ENCODE results near the gene ADGB.

ADGB gene

GRCh38 chr6:146628350-146628749, 29.6 kb downstream of the ADGB start:
- H3K4me3 ChIP-seq (ENCODE audit: low read depth, low read length) = no peak overlapping the region
- H3K9me3 ChIP-seq (ENCODE audit: control insufficient read depth, insufficient read depth, low read depth, low read length) = no peaks in the 10 kb centered on the region
- H3K27ac ChIP-seq (ENCODE audit: low read depth, low read length) = no peak overlapping the region
- H3K36me3 ChIP-seq (ENCODE audit: control insufficient read depth, insufficient read depth, low read length) = no peaks in the 10 kb centered on the region
- no peak overlapping the region for H3K9ac ChIP-seq (ENCODE audit: low read length)
- no peaks in the 10 kb centered on the region for H3K27me3 ChIP-seq (ENCODE audit: control insufficient read depth, insufficient read depth, low read length)
- no peaks in the 10 kb centered on the region for H3K4me1 ChIP-seq (ENCODE audit: control insufficient read depth, insufficient read depth, low read length)

GRCh38 chr6:146634022-146634421, 35.2 kb downstream of the ADGB start:
- Histone ChIP-seq H3K4me3 (ENCODE audit: low read depth, low read length) (no peak overlapping the region), H3K27me3 (ENCODE audit: control insufficient read depth, insufficient read depth, low read length) (no peaks in the 10 kb centered on the region), H3K36me3 (ENCODE audit: control insufficient read depth, insufficient read depth, low read length) (no peaks in the 10 kb centered on the region), H3K9me3 (ENCODE audit: control insufficient read depth, insufficient read depth, low read depth, low read length) (no peaks in the 10 kb centered on the region), H3K27ac (ENCODE audit: low read depth, low read length) (no peak overlapping the region), H3K4me1 (ENCODE audit: control insufficient read depth, insufficient read depth, low read length) (no peaks in the 10 kb centered on the region), H3K9ac (ENCODE audit: low read length) (no peak overlapping the region)

- Histone ChIP-seq H3K4me1 (ENCODE audit: control insufficient read depth, insufficient read depth, low read length) (no peaks in the 10 kb centered on the region), H3K4me3 (ENCODE audit: low read depth, low read length) (no peak overlapping the region), H3K36me3 (ENCODE audit: control insufficient read depth, insufficient read depth, low read length) (no peaks in the 10 kb centered on the region), H3K27me3 (ENCODE audit: control insufficient read depth, insufficient read depth, low read length) (no peaks in the 10 kb centered on the region), H3K9me3 (ENCODE audit: control insufficient read depth, insufficient read depth, low read depth, low read length) (no peaks in the 10 kb centered on the region), H3K27ac (ENCODE audit: low read depth, low read length) (no peak overlapping the region), H3K9ac (ENCODE audit: low read length) (no peak overlapping the region)
Observed at GRCh38 chr6:146635165-146635564, 36.4 kb downstream of the ADGB start.

GRCh38 chr6:146636481-146636880, 37.7 kb downstream of the ADGB start:
- Histone ChIP-seq H3K9ac (ENCODE audit: low read length) (no peak overlapping the region), H3K27me3 (ENCODE audit: control insufficient read depth, insufficient read depth, low read length) (no peaks in the 10 kb centered on the region), H3K36me3 (ENCODE audit: control insufficient read depth, insufficient read depth, low read length) (no peaks in the 10 kb centered on the region), H3K27ac (ENCODE audit: low read depth, low read length) (no peak overlapping the region), H3K4me3 (ENCODE audit: low read depth, low read length) (no peak overlapping the region), H3K4me1 (ENCODE audit: control insufficient read depth, insufficient read depth, low read length) (no peaks in the 10 kb centered on the region), H3K9me3 (ENCODE audit: control insufficient read depth, insufficient read depth, low read depth, low read length) (no peaks in the 10 kb centered on the region)

GRCh38 chr6:146642921-146643320, 44.1 kb downstream of the ADGB start:
- no peak overlapping the region for H3K4me3 ChIP-seq (ENCODE audit: low read depth, low read length)
- no peaks in the 10 kb centered on the region for H3K27me3 ChIP-seq (ENCODE audit: control insufficient read depth, insufficient read depth, low read length)
- no peak overlapping the region for H3K9ac ChIP-seq (ENCODE audit: low read length)

GRCh38 chr6:146650799-146651481, 52.2 kb downstream of the ADGB start:
- Histone ChIP-seq H3K4me1 (ENCODE audit: control insufficient read depth, insufficient read depth, low read length) (no peaks in the 10 kb centered on the region), H3K4me3 (ENCODE audit: low read depth, low read length) (no peak overlapping the region), H3K36me3 (ENCODE audit: control insufficient read depth, insufficient read depth, low read length) (no peaks in the 10 kb centered on the region), H3K27ac (ENCODE audit: low read depth, low read length) (no peak overlapping the region), H3K9ac (ENCODE audit: low read length) (no peak overlapping the region), H3K27me3 (ENCODE audit: control insufficient read depth, insufficient read depth, low read length) (no peaks in the 10 kb centered on the region), H3K9me3 (ENCODE audit: control insufficient read depth, insufficient read depth, low read depth, low read length) (no peaks in the 10 kb centered on the region)

More at GRCh38 chr6:146642921-146643320, 44.1 kb downstream of the ADGB start:
- no peaks in the 10 kb centered on the region for H3K4me1 ChIP-seq (ENCODE audit: control insufficient read depth, insufficient read depth, low read length)
- H3K36me3 ChIP-seq (ENCODE audit: control insufficient read depth, insufficient read depth, low read length) = no peaks in the 10 kb centered on the region
- H3K27ac ChIP-seq (ENCODE audit: low read depth, low read length) = no peak overlapping the region
- H3K9me3 ChIP-seq (ENCODE audit: control insufficient read depth, insufficient read depth, low read depth, low read length) = no peaks in the 10 kb centered on the region

GRCh38 chr6:146651482-146651863, 52.7 kb downstream of the ADGB start:
- H3K27me3 ChIP-seq (ENCODE audit: control insufficient read depth, insufficient read depth, low read length) = no peaks in the 10 kb centered on the region
- no peak overlapping the region for H3K27ac ChIP-seq (ENCODE audit: low read depth, low read length)
- no peaks in the 10 kb centered on the region for H3K36me3 ChIP-seq (ENCODE audit: control insufficient read depth, insufficient read depth, low read length)
- H3K4me1 ChIP-seq (ENCODE audit: control insufficient read depth, insufficient read depth, low read length) = no peaks in the 10 kb centered on the region
- no peaks in the 10 kb centered on the region for H3K9me3 ChIP-seq (ENCODE audit: control insufficient read depth, insufficient read depth, low read depth, low read length)
- no peak overlapping the region for H3K4me3 ChIP-seq (ENCODE audit: low read depth, low read length)
- no peak overlapping the region for H3K9ac ChIP-seq (ENCODE audit: low read length)

- Histone ChIP-seq H3K27me3 (ENCODE audit: control insufficient read depth, insufficient read depth, low read length) (no peaks in the 10 kb centered on the region), H3K27ac (ENCODE audit: low read depth, low read length) (no peak overlapping the region), H3K9me3 (ENCODE audit: control insufficient read depth, insufficient read depth, low read depth, low read length) (no peaks in the 10 kb centered on the region), H3K36me3 (ENCODE audit: control insufficient read depth, insufficient read depth, low read length) (no peaks in the 10 kb centered on the region), H3K9ac (ENCODE audit: low read length) (no peak overlapping the region), H3K4me3 (ENCODE audit: low read depth, low read length) (no peak overlapping the region), H3K4me1 (ENCODE audit: control insufficient read depth, insufficient read depth, low read length) (no peaks in the 10 kb centered on the region)
Observed at GRCh38 chr6:146657432-146657831, 58.7 kb downstream of the ADGB start.

- no peaks in the 10 kb centered on the region; the same call in 1 of the 2 replicates for H3K4me1 ChIP-seq (ENCODE audit: control insufficient read depth, insufficient read depth, low read length)
- no peak overlapping the region for H3K27ac ChIP-seq (ENCODE audit: low read depth, low read length)
- no peaks in the 10 kb centered on the region for H3K36me3 ChIP-seq (ENCODE audit: control insufficient read depth, insufficient read depth, low read length)
- H3K27me3 ChIP-seq (ENCODE audit: control insufficient read depth, insufficient read depth, low read length) = no peaks in the 10 kb centered on the region
- H3K9me3 ChIP-seq (ENCODE audit: control insufficient read depth, insufficient read depth, low read depth, low read length) = no peaks in the 10 kb centered on the region
- no peak overlapping the region for H3K9ac ChIP-seq (ENCODE audit: low read length)
- no peak overlapping the region for H3K4me3 ChIP-seq (ENCODE audit: low read depth, low read length)
Observed at GRCh38 chr6:146664871-146665360, 66.1 kb downstream of the ADGB start.

GRCh38 chr6:146666909-146667308, 68.1 kb downstream of the ADGB start:
- no peaks in the 10 kb centered on the region for H3K27me3 ChIP-seq (ENCODE audit: control insufficient read depth, insufficient read depth, low read length)
- H3K36me3 ChIP-seq (ENCODE audit: control insufficient read depth, insufficient read depth, low read length) = no peaks in the 10 kb centered on the region
- H3K4me1 ChIP-seq (ENCODE audit: control insufficient read depth, insufficient read depth, low read length) = no peaks in the 10 kb centered on the region; the same call in 1 of the 2 replicates
- no peak overlapping the region for H3K4me3 ChIP-seq (ENCODE audit: low read depth, low read length)
- H3K27ac ChIP-seq (ENCODE audit: low read depth, low read length) = no peak overlapping the region
- no peaks in the 10 kb centered on the region for H3K9me3 ChIP-seq (ENCODE audit: control insufficient read depth, insufficient read depth, low read depth, low read length)
- no peak overlapping the region for H3K9ac ChIP-seq (ENCODE audit: low read length)

GRCh38 chr6:146670161-146670560, 71.4 kb downstream of the ADGB start:
- no peaks in the 10 kb centered on the region for H3K36me3 ChIP-seq (ENCODE audit: control insufficient read depth, insufficient read depth, low read length)
- H3K27me3 ChIP-seq (ENCODE audit: control insufficient read depth, insufficient read depth, low read length) = no peaks in the 10 kb centered on the region
- H3K4me1 ChIP-seq (ENCODE audit: control insufficient read depth, insufficient read depth, low read length) = no peaks in the 10 kb centered on the region; the same call in 1 of the 2 replicates
- H3K9me3 ChIP-seq (ENCODE audit: control insufficient read depth, insufficient read depth, low read depth, low read length) = no peaks in the 10 kb centered on the region
- no peak overlapping the region for H3K9ac ChIP-seq (ENCODE audit: low read length)
- no peak overlapping the region for H3K27ac ChIP-seq (ENCODE audit: low read depth, low read length)
- H3K4me3 ChIP-seq (ENCODE audit: low read depth, low read length) = no peak overlapping the region

Measured in HUES6 (cell line).